Ovary (tissue), 9 donors: ENCODE results near the gene DTD1. TPM values are rescaled to one million over a fixed set of nuclear protein-coding genes. Genes with fewer than 3 reads are reported as not detected.
A peak's percentile ranks its signal among the peaks of the same experiment; 100 is the strongest.

Experiments used
- DNase-seq, 5 donors: peaks; one replicate each; pipeline ENCODE4 v3.0.0-alpha.2; 2019 to 2020
- H3K27ac ChIP-seq, 2 donors: fragments of 200-600 bp; one replicate each; pipeline versions ENCODE4 v1.5.1 to v1.8.0; 2019 to 2022
- H3K27me3 ChIP-seq: fragments of 200-600 bp; one replicate; pipeline ENCODE4 v1.8.0; 2022
- H3K36me3 ChIP-seq: fragments of 200-600 bp; sonication (generic); one replicate; pipeline ENCODE4 v1.5.1; 2019
- H3K4me1 ChIP-seq: one replicate; pipeline ENCODE4 v1.8.1; 2013; ENCODE audit warnings: mild to moderate bottlenecking, moderate library complexity; ENCODE audit not compliant: insufficient read depth
- H3K4me3 ChIP-seq: fragments of 200-600 bp; sonication (generic); one replicate; pipeline ENCODE4 v1.5.1; 2017
- H3K9me3 ChIP-seq, 2 donors: fragments of 200-600 bp in 1 of 2; sonication (generic) in 1 of 2; one replicate each; pipeline versions ENCODE4 v1.5.1 to v1.8.1; 2013 to 2019; ENCODE audit warnings: mild to moderate bottlenecking in 1 of 2, moderate library complexity in 1 of 2
- EP300 ChIP-seq: sonication (generic); formaldehyde crosslinking; IDR thresholded peaks from one replicate; pipeline ENCODE4 v1.6.1; 2017; ENCODE audit warnings: antibody characterized with exemption
- POLR2A ChIP-seq: fragments of 450-650 bp; IDR thresholded peaks from one replicate; pipeline ENCODE4 v1.6.1; 2017; ENCODE audit warnings: antibody characterized with exemption, mild to moderate bottlenecking, moderate library complexity
- WGBS, 3 donors: extraction: QIAGEN DNeasy Blood & Tissue Kit in 1 of 3; methylation state at CpG; one replicate each; pipeline versions ENCODE4 v1.1.5 to v1.1.7; 2013 to 2017; 5-methylcytosine and 5-hydroxymethylcytosine counted together
- intact Hi-C, 4 donors: fragments of 100-400 bp; cut with DNase I; formaldehyde crosslinking; loops; one replicate each; pipeline versions ENCODE4 v1.11.0 to v1.15.1; 2022 to 2023
- polyA plus RNA-seq, 2 donors: library from polyadenylated mRNA; stranded (reverse); fragments of 200-250 nt in 1 of 2; fragments of 350-450 nt in 1 of 2; fragmentation: Illumina TruSeq in 1 of 2; extraction: RNeasy Lipid Tissue Mini Kit (QIAGEN cat#74804) in 1 of 2; gene quantifications; one replicate each; pipeline ENCODE4 v1.2.3, GENCODE V29; 2013 to 2014
- total RNA-seq, 7 donors: library from RNA; depleted of rRNA in 2 of 7; stranded (reverse); fragments of >200 nt in 2 of 7; fragmentation: NEBNext Ultra II Directional in 3 of 7; extraction: Animal tissue kit (Norgen Biotek cat#: 25700) in 3 of 7; gene quantifications; one replicate each; pipeline versions ENCODE4 v1.1.0 to v1.2.4, GENCODE V29; 2016 to 2023
- TF ChIP-seq, protein P1 (sequence below), 3 donors: fragments of 450-650 bp in 2 of 3; fragments of 200-600 bp in 1 of 3; IDR thresholded peaks; one replicate each; pipeline versions ENCODE4 v1.5.1 to v1.8.0; 2016 to 2022; ENCODE audit warnings: antibody characterized with exemption in 3 of 3, mild to moderate bottlenecking in 1 of 3
- donor health status: DM: no; HTN: no; CAD: no; lungs with moderate emphysema.
- donor health status: DM: no; HTN: no; CAD: no.
- donor health status: Bipolar disorder and iron deficiency.
- donor health status: DM: yes; HTN: yes; CAD: no.
- donor health status: DM: no; HTN: no; CAD: no.
- donor health status: DM: yes; HTN: yes; CAD: no.

DTD1 gene
- total and polyA plus RNA-seq, 9 donors: 12.4 to 36.5 (median 22.7) TPM

DNA sequence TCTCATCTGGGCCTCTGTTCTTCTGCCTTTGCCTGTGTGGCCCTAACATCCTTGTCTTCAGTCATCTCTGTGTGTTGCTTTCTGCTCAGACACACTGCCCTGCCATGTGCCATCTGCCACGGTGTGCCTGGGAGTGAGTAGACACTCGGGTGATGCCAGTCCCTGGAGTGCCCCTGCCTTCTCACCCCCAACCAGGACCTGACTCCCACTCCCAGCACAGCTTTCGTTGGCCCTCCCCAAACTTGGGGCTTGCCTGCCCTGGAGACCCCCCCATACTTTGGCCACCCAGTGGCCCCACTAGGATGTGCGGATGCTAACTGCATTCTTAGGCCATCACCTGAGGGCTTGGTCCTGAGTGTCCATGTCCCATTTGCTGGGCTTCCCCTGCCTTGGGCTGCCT lies 149.3 kb downstream of the DTD1 start:
- no peak overlapping the region for H3K27ac ChIP-seq
- intact Hi-C loops: no loop called here

DNA sequence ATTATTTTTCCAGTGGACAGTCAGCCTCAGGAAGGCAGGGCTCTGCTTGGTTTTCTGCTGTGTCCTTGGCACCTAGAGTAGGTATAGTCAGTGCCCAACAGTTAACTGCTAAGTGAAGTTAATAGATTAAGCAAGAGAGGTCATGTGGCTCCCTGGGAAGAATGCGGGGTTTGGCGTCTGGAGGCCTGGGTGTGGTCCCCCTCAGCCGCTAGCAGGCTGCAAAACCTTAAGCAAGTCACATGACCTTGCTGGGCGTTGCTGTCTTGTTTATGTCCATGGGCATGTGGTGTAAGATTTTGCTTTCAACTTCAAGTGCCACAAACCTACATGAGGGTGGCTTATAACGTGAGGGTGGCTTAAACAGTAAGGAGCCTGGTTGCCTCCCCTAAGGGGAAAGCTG lies 150.2 kb downstream of the DTD1 start:
- H3K27ac ChIP-seq: peak overlapping the region; percentile 28 to 55
- TF ChIP-seq, protein P1, sequence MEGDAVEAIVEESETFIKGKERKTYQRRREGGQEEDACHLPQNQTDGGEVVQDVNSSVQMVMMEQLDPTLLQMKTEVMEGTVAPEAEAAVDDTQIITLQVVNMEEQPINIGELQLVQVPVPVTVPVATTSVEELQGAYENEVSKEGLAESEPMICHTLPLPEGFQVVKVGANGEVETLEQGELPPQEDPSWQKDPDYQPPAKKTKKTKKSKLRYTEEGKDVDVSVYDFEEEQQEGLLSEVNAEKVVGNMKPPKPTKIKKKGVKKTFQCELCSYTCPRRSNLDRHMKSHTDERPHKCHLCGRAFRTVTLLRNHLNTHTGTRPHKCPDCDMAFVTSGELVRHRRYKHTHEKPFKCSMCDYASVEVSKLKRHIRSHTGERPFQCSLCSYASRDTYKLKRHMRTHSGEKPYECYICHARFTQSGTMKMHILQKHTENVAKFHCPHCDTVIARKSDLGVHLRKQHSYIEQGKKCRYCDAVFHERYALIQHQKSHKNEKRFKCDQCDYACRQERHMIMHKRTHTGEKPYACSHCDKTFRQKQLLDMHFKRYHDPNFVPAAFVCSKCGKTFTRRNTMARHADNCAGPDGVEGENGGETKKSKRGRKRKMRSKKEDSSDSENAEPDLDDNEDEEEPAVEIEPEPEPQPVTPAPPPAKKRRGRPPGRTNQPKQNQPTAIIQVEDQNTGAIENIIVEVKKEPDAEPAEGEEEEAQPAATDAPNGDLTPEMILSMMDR (IDR thresholded peaks at IDR 0.05): no peak
- TF ChIP-seq POLR2A (no peak), EP300 (no peak)
- no peak overlapping the region for H3K4me3 ChIP-seq
- 74 to 85% (median 82%) methylated on average over 5 of the region's 5 CpGs for WGBS, 3 donors
- H3K9me3 ChIP-seq: no peaks in the 10 kb centered on the region
- intact Hi-C loops: no loop called here
- no peaks in the 10 kb centered on the region for H3K27me3 ChIP-seq
- H3K4me1 ChIP-seq: peaks cover 7% of the 10 kb centered on the region
- no peak for DNase-seq
- no peaks in the 10 kb centered on the region for H3K36me3 ChIP-seq

More for the DNA sequence above, 149.3 kb downstream of the DTD1 start:
- Histone ChIP-seq H3K4me1 (peaks cover 7% of the 10 kb centered on the region), H3K4me3 (no peak overlapping the region), H3K27me3 (no peaks in the 10 kb centered on the region), H3K36me3 (no peaks in the 10 kb centered on the region), H3K9me3 (no peaks in the 10 kb centered on the region)
- DNase-seq: no peak
- 96 to 97% (median 96%) methylated on average over 4 of the region's 4 CpGs for WGBS, 3 donors
- TF ChIP-seq EP300 (no peak), POLR2A (no peak)
- TF ChIP-seq, protein P1 (IDR thresholded peaks at IDR 0.05): no peak

DNA sequence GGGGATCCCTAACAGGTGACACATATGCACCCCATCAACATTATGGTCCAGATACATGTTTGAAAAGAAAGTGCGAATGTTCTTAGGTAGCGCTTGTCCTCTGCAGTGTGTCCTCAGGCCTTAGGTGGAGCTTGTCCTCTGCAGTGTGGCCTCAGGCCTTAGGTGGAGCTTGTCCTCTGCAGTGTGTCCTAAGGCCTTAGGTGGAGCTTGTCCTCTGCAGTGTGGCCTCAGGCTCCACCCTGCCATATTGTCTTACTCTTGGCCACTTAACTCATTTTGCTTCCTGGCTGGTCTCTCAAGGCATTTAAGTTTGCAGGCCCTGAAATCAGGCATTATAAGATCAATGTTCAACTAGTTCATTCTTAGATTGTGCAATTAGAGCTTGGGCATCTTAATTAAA lies 151.0 kb downstream of the DTD1 start:
- Histone ChIP-seq H3K4me3 (no peak overlapping the region), H3K4me1 (peaks cover 7% of the 10 kb centered on the region), H3K9me3 (no peaks in the 10 kb centered on the region), H3K27ac (peak overlapping the region in 1 of 2 donors; percentile 55), H3K36me3 (no peaks in the 10 kb centered on the region), H3K27me3 (no peaks in the 10 kb centered on the region)
- intact Hi-C loops: no loop called here
- WGBS, 3 donors: 67 to 100% (median 100%) methylated on average over 2 of the region's 2 CpGs
- TF ChIP-seq, protein P1 (IDR thresholded peaks at IDR 0.05): no peak
- no peak for TF ChIP-seq POLR2A
- TF ChIP-seq EP300: no peak
- no peak for DNase-seq

DNA sequence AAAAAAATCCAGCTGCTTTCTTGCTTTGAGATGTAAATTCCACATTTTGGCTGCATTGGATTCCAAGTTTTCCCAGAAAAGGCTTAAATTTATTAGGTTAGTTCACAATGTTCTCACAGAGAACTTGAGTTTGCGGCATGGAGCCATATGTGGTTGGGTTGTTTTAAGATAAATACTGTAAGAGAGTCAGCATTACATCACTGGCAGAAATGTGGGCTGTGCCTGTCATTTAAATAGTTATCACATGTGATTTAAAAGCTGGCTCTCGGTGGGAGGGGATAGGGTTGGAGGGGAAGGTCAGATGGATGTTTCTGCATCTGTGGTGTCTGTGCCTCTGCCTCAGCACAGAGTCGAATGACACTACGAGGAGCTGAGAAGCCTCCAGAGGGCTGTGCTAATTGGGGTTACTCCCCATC lies 151.9 kb downstream of the DTD1 start:
- Histone ChIP-seq H3K9me3 (no peaks in the 10 kb centered on the region), H3K27me3 (no peaks in the 10 kb centered on the region), H3K4me3 (no peak overlapping the region), H3K36me3 (no peaks in the 10 kb centered on the region), H3K4me1 (peaks cover 7% of the 10 kb centered on the region), H3K27ac (no peak overlapping the region)
- peak; percentile 52 to 72 (median 68) for DNase-seq
- intact Hi-C loops: no loop called here
- WGBS, 3 donors: 6 to 19% (median 12%) methylated on average over 4 of the region's 4 CpGs
- TF ChIP-seq EP300 (peak; percentile 33), POLR2A (no peak)
- TF ChIP-seq, protein P1 (IDR thresholded peaks at IDR 0.05): no peak
